GM18499 (cell line): Measurements from ENCODE around the gene DHRSX.
"Not testable (repeated sequence)": the region's sequence is repeated elsewhere in the genome, so short reads cannot be mapped to it uniquely, and the experiment has no call there.

Experiments used
- ATAC-seq: cut with Tn5 transposase; IDR thresholded peaks from one replicate; pipeline ENCODE4 v1.9.1; 2021; ENCODE audit warnings: moderate number of reproducible peaks; ENCODE audit not compliant: insufficient read depth, unreplicated experiment

The DHRSX gene

DNA sequence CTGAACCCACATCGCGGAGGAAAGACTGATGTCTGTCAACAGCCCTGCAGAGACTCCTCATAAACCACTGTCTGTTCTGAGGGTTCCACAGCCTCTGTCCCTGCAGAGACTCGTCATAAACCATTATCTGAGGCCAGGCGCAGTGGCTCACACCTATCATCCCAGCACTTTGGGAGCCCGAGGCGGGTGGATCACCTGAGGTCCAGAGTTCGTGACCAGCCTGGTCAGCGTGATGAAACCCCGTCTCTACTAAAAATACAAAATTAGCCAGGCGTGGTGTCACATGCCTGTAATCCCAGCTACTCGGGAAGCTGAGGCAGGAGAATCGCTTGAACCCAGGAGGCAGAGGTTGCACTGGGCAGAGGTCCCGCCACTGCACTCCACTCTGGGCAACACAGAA is 259.3 kb downstream of the DHRSX start:
- not testable (repeated sequence) for ATAC-seq

GRCh38 chrX:2240761-2241160 is 260.0 kb downstream of the DHRSX start:
- ATAC-seq = not testable (repeated sequence)

GRCh38 chrX:2237976-2238375 is 262.8 kb downstream of the DHRSX start:
- ATAC-seq = no peak

DNA sequence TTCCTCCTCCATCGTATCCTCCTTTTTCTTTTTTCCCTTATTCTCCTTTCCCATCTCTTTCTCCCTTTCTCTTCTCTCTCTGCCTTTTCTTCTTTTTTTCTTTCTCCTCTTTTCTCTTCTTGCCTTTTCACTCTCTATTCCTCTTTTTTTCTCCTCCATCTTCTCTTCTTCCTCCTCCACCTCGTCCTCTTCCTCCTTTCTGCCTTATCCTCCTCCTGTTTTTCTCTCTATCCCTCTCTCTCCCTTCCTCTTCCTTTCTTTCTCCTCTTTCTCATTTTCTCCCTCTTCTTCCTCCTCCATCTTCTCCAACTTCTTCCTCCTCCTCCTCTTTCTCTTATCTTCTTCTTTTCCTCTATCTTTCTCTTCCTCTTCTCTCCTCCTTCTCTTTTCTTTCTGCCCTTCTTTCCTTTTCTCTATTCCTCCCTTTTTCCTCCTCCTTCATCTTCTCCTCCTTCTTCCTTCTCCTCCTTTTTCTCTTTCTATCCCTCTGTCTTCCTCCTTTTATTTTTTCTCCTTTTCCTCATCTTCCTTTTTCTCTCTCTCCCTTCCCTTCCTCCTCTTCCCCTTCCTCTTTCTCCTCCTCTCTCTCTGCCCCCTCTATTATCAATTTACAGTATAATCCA is 269.1 kb downstream of the DHRSX start:
- ATAC-seq = no peak

DNA sequence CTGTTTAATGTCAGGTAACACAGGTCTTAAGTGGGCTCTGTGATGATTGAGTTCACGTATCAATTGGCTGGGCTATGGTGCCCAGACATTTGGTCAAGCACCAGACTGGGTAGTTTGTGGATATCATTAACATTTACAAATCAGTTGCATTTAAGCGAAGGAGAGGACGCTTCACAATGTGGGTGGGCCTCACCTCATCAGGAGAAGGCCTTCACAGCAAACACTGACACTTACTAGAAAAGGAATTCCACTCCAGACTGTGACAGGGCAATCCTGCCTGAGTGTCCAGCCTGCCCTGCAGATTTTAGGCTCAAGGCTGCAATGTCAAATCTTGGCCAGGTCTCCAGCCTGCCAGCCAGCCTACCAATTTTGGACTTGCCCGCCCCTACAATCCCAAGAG is 270.3 kb downstream of the DHRSX start:
- no peak for ATAC-seq

GRCh38 chrX:2228536-2228935 is 272.2 kb downstream of the DHRSX start:
- ATAC-seq = no peak

GRCh38 chrX:2226906-2227656 is 273.7 kb downstream of the DHRSX start:
- no peak for ATAC-seq

- no peak for ATAC-seq
Observed at GRCh38 chrX:2226182-2226581, 274.6 kb downstream of the DHRSX start.

- no peak for ATAC-seq
Observed at GRCh38 chrX:2224597-2225235, 276.1 kb downstream of the DHRSX start.

GRCh38 chrX:2224161-2224560 is 276.6 kb downstream of the DHRSX start:
- no peak for ATAC-seq

GRCh38 chrX:2220829-2221567 is 279.8 kb downstream of the DHRSX start:
- ATAC-seq = no peak

DNA sequence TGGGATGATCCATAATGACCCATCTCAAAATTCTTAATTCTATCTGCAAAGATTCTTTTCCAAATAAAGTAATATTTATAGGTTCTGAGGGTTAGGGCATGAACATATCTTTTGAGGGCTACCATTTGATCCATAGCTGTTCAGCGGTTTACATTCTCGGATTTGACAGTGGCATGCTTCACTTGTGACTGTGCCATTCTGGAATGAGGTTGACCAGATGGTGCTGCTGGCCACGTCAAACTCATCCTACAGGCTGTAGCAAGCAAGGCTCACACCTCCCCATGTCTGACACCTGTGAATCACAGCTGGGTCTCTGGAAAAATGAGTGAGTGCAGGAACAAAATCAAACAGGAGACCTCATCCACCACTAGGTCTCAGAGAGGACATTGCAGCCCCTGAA is 280.5 kb downstream of the DHRSX start:
- ATAC-seq = no peak

DNA sequence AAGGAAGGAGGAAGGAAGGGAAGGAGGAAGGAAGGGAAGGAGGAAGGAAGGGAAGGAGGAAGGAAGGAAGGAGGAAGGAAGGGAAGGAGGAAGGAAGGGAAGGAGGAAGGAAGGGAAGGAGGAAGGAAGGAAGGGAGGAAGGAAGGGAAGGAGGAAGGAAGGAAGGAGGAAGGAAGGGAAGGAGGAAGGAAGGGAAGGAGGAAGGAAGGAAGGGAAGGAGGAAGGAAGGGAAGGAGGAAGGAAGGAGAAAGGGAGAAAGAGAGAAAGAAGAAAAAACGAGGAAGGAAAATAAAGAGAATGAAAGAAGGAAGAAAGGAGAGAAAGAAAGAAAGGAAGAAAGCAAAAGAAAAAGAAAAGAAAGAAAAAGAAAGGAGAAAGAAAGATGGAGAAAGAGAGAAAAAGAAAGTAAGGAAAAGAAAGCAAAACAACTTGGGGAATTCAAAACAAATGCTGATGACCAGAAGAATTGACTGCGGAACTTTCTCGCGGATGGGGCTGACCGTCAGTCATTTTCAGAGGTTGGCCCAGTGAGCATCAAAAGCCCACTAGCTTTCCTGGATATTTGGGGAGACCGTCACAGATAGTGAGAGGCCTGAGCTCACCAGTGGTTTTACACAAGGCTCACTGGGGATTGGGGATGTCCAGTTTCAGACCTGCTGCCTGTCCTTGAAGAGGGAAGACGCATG is 286.5 kb downstream of the DHRSX start:
- ATAC-seq = not testable (repeated sequence)

GRCh38 chrX:2211667-2212066 is 289.1 kb downstream of the DHRSX start:
- ATAC-seq = not testable (repeated sequence)

DNA sequence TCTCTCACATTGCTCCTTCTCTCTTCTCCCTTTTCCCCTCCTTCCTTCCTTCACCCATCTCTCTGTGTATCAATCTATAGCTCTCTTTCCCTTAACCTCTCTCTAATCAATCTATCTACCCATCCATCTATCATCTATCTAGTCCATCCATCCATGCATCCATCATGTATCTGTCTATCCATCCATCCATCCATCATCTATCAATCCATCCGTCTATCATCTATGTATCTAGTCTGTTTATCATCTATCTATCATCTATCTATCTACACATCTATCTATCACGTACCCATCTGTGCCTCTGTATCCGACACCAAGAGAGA is 307.5 kb downstream of the DHRSX start:
- no peak for ATAC-seq

GRCh38 chrX:2192584-2193272 is 308.0 kb downstream of the DHRSX start:
- no peak for ATAC-seq

DNA sequence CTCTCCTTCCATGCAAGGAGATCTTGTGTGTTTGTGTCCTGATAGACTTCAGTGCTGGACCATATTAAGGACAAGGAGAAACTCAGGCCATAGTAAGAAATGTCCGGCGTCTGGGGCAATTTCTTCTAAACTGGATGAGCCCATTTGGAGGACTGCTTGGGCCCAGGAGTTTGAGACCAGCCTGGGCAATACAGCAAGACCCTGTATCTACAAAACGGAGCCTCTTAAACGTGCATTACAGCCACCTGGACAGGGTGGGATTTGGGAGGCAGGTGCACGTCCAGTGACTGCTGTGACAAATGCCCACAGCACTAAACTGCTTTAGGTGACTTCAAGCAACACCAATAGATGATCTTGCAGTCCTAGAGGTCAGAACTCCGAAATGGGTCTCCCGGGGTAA is 311.9 kb downstream of the DHRSX start:
- ATAC-seq = no peak

DNA sequence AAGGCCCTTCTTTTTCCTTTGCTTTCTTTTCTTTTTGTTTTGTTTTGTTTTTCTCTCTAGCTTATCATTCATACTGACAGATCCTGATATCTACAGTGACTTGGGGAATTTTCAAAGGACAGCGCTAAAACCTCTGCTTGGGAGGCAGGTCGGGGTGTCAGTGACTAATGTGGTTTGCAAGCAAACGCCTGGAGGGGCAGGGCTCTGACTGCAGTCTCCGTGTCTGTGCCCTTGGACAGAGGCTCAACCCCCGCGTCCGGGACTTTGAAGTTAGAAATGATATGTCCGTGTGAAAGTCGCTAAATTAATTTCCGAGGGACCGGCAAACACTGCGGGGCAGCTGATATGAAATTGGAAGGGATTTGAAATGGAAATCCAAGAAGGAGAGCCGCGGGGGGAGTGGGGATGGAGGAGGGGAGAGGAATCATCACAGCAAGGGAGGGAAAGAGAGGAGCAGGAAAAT is 312.4 kb downstream of the DHRSX start:
- ATAC-seq = no peak

GRCh38 chrX:2187352-2188115 is 313.2 kb downstream of the DHRSX start:
- ATAC-seq = no peak
